ENCODE results near the gene CCDC184.

Gene CCDC184

GRCh38 chr12:48192861-48193260 lies 9.4 kb downstream of the CCDC184 start:
- H3K27me3 ChIP-seq (ENCODE audit: insufficient read depth, low read length): peaks cover 18% of the 10 kb centered on the region
- no peak overlapping the region for H2AFZ ChIP-seq (ENCODE audit: low read length, unreplicated experiment)
- peaks cover 18% of the 10 kb centered on the region for H3K4me1 ChIP-seq (ENCODE audit: control insufficient read depth, insufficient read depth, low read length, unreplicated experiment)
- H3K4me3 ChIP-seq (ENCODE audit: low read depth, low read length): no peak overlapping the region
- H3K36me3 ChIP-seq (ENCODE audit: insufficient read depth, low read length): no peaks in the 10 kb centered on the region
- H3K79me2 ChIP-seq (ENCODE audit: control insufficient read depth, insufficient read depth, low read length, unreplicated experiment): no peaks in the 10 kb centered on the region
- no peak overlapping the region for H3K27ac ChIP-seq (ENCODE audit: low read depth, low read length)

GRCh38 chr12:48193623-48194022 lies 10.2 kb downstream of the CCDC184 start:
- H3K36me3 ChIP-seq (ENCODE audit: insufficient read depth, low read length): no peaks in the 10 kb centered on the region
- no peak overlapping the region for H3K27ac ChIP-seq (ENCODE audit: low read depth, low read length)
- no peak overlapping the region for H3K4me3 ChIP-seq (ENCODE audit: low read depth, low read length)
- H2AFZ ChIP-seq (ENCODE audit: low read length, unreplicated experiment): no peak overlapping the region
- no peaks in the 10 kb centered on the region for H3K79me2 ChIP-seq (ENCODE audit: control insufficient read depth, insufficient read depth, low read length, unreplicated experiment)
- peaks cover 18% of the 10 kb centered on the region for H3K27me3 ChIP-seq (ENCODE audit: insufficient read depth, low read length)
- H3K4me1 ChIP-seq (ENCODE audit: control insufficient read depth, insufficient read depth, low read length, unreplicated experiment): peaks cover 13% of the 10 kb centered on the region

- peaks cover 21% of the 10 kb centered on the region for H3K27me3 ChIP-seq (ENCODE audit: insufficient read depth, low read length)
- no peaks in the 10 kb centered on the region for H3K79me2 ChIP-seq (ENCODE audit: control insufficient read depth, insufficient read depth, low read length, unreplicated experiment)
Observed at GRCh38 chr12:48194799-48195201, 11.4 kb downstream of the CCDC184 start.

GRCh38 chr12:48197549-48197970 lies 14.1 kb downstream of the CCDC184 start:
- H3K27me3 ChIP-seq (ENCODE audit: insufficient read depth, low read length): peaks cover 26% of the 10 kb centered on the region
- H3K27ac ChIP-seq (ENCODE audit: low read depth, low read length): no peak overlapping the region
- peaks cover 9% of the 10 kb centered on the region for H3K4me1 ChIP-seq (ENCODE audit: control insufficient read depth, insufficient read depth, low read length, unreplicated experiment)
- H3K79me2 ChIP-seq (ENCODE audit: control insufficient read depth, insufficient read depth, low read length, unreplicated experiment): no peaks in the 10 kb centered on the region
- H2AFZ ChIP-seq (ENCODE audit: low read length, unreplicated experiment): peak overlapping the region; percentile 94
- no peaks in the 10 kb centered on the region for H3K36me3 ChIP-seq (ENCODE audit: insufficient read depth, low read length)
- H3K4me3 ChIP-seq (ENCODE audit: low read depth, low read length): peak overlapping the region; percentile 74

More at GRCh38 chr12:48194799-48195201, 11.4 kb downstream of the CCDC184 start:
- no peak overlapping the region for H3K27ac ChIP-seq (ENCODE audit: low read depth, low read length)
- H3K4me3 ChIP-seq (ENCODE audit: low read depth, low read length): peak overlapping the region; percentile 20; the same call in 1 of the 2 replicates
- H2AFZ ChIP-seq (ENCODE audit: low read length, unreplicated experiment): no peak overlapping the region
- H3K36me3 ChIP-seq (ENCODE audit: insufficient read depth, low read length): no peaks in the 10 kb centered on the region
- peaks cover 9% of the 10 kb centered on the region for H3K4me1 ChIP-seq (ENCODE audit: control insufficient read depth, insufficient read depth, low read length, unreplicated experiment)

GRCh38 chr12:48197971-48198671 lies 14.7 kb downstream of the CCDC184 start:
- H3K4me3 ChIP-seq (ENCODE audit: low read depth, low read length): peak overlapping the region; percentile 74
- H3K27me3 ChIP-seq (ENCODE audit: insufficient read depth, low read length): peaks cover 30% of the 10 kb centered on the region
- no peaks in the 10 kb centered on the region for H3K36me3 ChIP-seq (ENCODE audit: insufficient read depth, low read length)
- peak overlapping the region; percentile 94 for H2AFZ ChIP-seq (ENCODE audit: low read length, unreplicated experiment)
- H3K27ac ChIP-seq (ENCODE audit: low read depth, low read length): peak overlapping the region; percentile 8; the same call in 1 of the 2 replicates
- no peaks in the 10 kb centered on the region for H3K79me2 ChIP-seq (ENCODE audit: control insufficient read depth, insufficient read depth, low read length, unreplicated experiment)
- H3K4me1 ChIP-seq (ENCODE audit: control insufficient read depth, insufficient read depth, low read length, unreplicated experiment): peaks cover 9% of the 10 kb centered on the region

- H3K4me3 ChIP-seq (ENCODE audit: low read depth, low read length): peak overlapping the region; percentile 74
- peaks cover 9% of the 10 kb centered on the region for H3K4me1 ChIP-seq (ENCODE audit: control insufficient read depth, insufficient read depth, low read length, unreplicated experiment)
- H3K27me3 ChIP-seq (ENCODE audit: insufficient read depth, low read length): peaks cover 30% of the 10 kb centered on the region
- peak overlapping the region; percentile 94 for H2AFZ ChIP-seq (ENCODE audit: low read length, unreplicated experiment)
- H3K79me2 ChIP-seq (ENCODE audit: control insufficient read depth, insufficient read depth, low read length, unreplicated experiment): no peaks in the 10 kb centered on the region
- H3K27ac ChIP-seq (ENCODE audit: low read depth, low read length): peak overlapping the region; percentile 8; the same call in 1 of the 2 replicates
- no peaks in the 10 kb centered on the region for H3K36me3 ChIP-seq (ENCODE audit: insufficient read depth, low read length)
Observed at GRCh38 chr12:48198672-48198971, 15.2 kb downstream of the CCDC184 start.

GRCh38 chr12:48198985-48199384 lies 15.5 kb downstream of the CCDC184 start:
- H3K4me1 ChIP-seq (ENCODE audit: control insufficient read depth, insufficient read depth, low read length, unreplicated experiment): peaks cover 9% of the 10 kb centered on the region
- H3K36me3 ChIP-seq (ENCODE audit: insufficient read depth, low read length): no peaks in the 10 kb centered on the region
- peak overlapping the region; percentile 94 for H2AFZ ChIP-seq (ENCODE audit: low read length, unreplicated experiment)
- no peaks in the 10 kb centered on the region for H3K79me2 ChIP-seq (ENCODE audit: control insufficient read depth, insufficient read depth, low read length, unreplicated experiment)
- no peak overlapping the region for H3K27ac ChIP-seq (ENCODE audit: low read depth, low read length)
- peak overlapping the region; percentile 74 for H3K4me3 ChIP-seq (ENCODE audit: low read depth, low read length)
- H3K27me3 ChIP-seq (ENCODE audit: insufficient read depth, low read length): peaks cover 30% of the 10 kb centered on the region

GRCh38 chr12:48199774-48200221 lies 16.4 kb downstream of the CCDC184 start:
- Histone ChIP-seq H3K4me1 (ENCODE audit: control insufficient read depth, insufficient read depth, low read length, unreplicated experiment) (peaks cover 4% of the 10 kb centered on the region), H3K4me3 (ENCODE audit: low read depth, low read length) (no peak overlapping the region), H2AFZ (ENCODE audit: low read length, unreplicated experiment) (no peak overlapping the region), H3K27me3 (ENCODE audit: insufficient read depth, low read length) (peaks cover 32% of the 10 kb centered on the region), H3K27ac (ENCODE audit: low read depth, low read length) (no peak overlapping the region), H3K79me2 (ENCODE audit: control insufficient read depth, insufficient read depth, low read length, unreplicated experiment) (no peaks in the 10 kb centered on the region), H3K36me3 (ENCODE audit: insufficient read depth, low read length) (no peaks in the 10 kb centered on the region)

GRCh38 chr12:48201091-48201490 lies 17.6 kb downstream of the CCDC184 start:
- Histone ChIP-seq H3K4me1 (ENCODE audit: control insufficient read depth, insufficient read depth, low read length, unreplicated experiment) (no peaks in the 10 kb centered on the region), H2AFZ (ENCODE audit: low read length, unreplicated experiment) (no peak overlapping the region), H3K4me3 (ENCODE audit: low read depth, low read length) (no peak overlapping the region), H3K36me3 (ENCODE audit: insufficient read depth, low read length) (no peaks in the 10 kb centered on the region), H3K79me2 (ENCODE audit: control insufficient read depth, insufficient read depth, low read length, unreplicated experiment) (no peaks in the 10 kb centered on the region), H3K27ac (ENCODE audit: low read depth, low read length) (no peak overlapping the region), H3K27me3 (ENCODE audit: insufficient read depth, low read length) (peaks cover 35% of the 10 kb centered on the region)

- no peaks in the 10 kb centered on the region for H3K4me1 ChIP-seq (ENCODE audit: control insufficient read depth, insufficient read depth, low read length, unreplicated experiment)
- no peak overlapping the region for H3K27ac ChIP-seq (ENCODE audit: low read depth, low read length)
- peaks cover 35% of the 10 kb centered on the region for H3K27me3 ChIP-seq (ENCODE audit: insufficient read depth, low read length)
- H3K4me3 ChIP-seq (ENCODE audit: low read depth, low read length): no peak overlapping the region
- no peaks in the 10 kb centered on the region for H3K79me2 ChIP-seq (ENCODE audit: control insufficient read depth, insufficient read depth, low read length, unreplicated experiment)
- H2AFZ ChIP-seq (ENCODE audit: low read length, unreplicated experiment): no peak overlapping the region
- no peaks in the 10 kb centered on the region for H3K36me3 ChIP-seq (ENCODE audit: insufficient read depth, low read length)
Observed at GRCh38 chr12:48201516-48201915, 18.1 kb downstream of the CCDC184 start.

- Histone ChIP-seq H3K79me2 (ENCODE audit: control insufficient read depth, insufficient read depth, low read length, unreplicated experiment) (no peaks in the 10 kb centered on the region), H3K36me3 (ENCODE audit: insufficient read depth, low read length) (no peaks in the 10 kb centered on the region), H3K27me3 (ENCODE audit: insufficient read depth, low read length) (peaks cover 35% of the 10 kb centered on the region), H3K27ac (ENCODE audit: low read depth, low read length) (no peak overlapping the region), H2AFZ (ENCODE audit: low read length, unreplicated experiment) (no peak overlapping the region), H3K4me1 (ENCODE audit: control insufficient read depth, insufficient read depth, low read length, unreplicated experiment) (no peaks in the 10 kb centered on the region), H3K4me3 (ENCODE audit: low read depth, low read length) (no peak overlapping the region)
Observed at GRCh38 chr12:48202766-48203165, 19.3 kb downstream of the CCDC184 start.

Measured in ACC112 (cell line).